Stimulated activated naive B cell treated with anti-CD40 and anti-IgM and Interleukin-4, amounts not matched to agents 10 μg/mL and 1 μg/mL and 100 μg/mL, for 72 hours (primary cell): Measurements from ENCODE around the gene TSPAN6.

Experiments
- ATAC-seq, 2 donors: fragments of 150-1000 bp; cut with Tn5 transposase; replicated peaks; 2 replicates each; pipeline ENCODE4 v1.10.0; 2021; ENCODE audit warnings: moderate library complexity in 1 of 2
- DNase-seq: peaks from one replicate; pipeline ENCODE4 v3.0.0; 2021
- H3K27ac Mint-ChIP-seq: one replicate; pipeline ENCODE4 v1.8.0; 2022; ENCODE audit warnings: mild to moderate bottlenecking, mixed read lengths
- H3K27me3 Mint-ChIP-seq, 2 donors: one replicate each; pipeline ENCODE4 v1.8.0; 2022; ENCODE audit warnings: mixed read lengths in 2 of 2
- H3K36me3 Mint-ChIP-seq, 2 donors: one replicate each; pipeline ENCODE4 v1.8.0; 2022; ENCODE audit warnings: mixed read lengths in 2 of 2, mild to moderate bottlenecking in 1 of 2
- H3K4me1 Mint-ChIP-seq, 2 donors: one replicate each; pipeline ENCODE4 v1.8.0; 2022; ENCODE audit warnings: mixed read lengths in 2 of 2, mild to moderate bottlenecking in 1 of 2
- H3K4me3 Mint-ChIP-seq, 2 donors: one replicate each; pipeline ENCODE4 v1.8.0; 2022; ENCODE audit warnings: mild to moderate bottlenecking in 2 of 2, mixed read lengths in 2 of 2, moderate library complexity in 1 of 2
- H3K9me3 Mint-ChIP-seq, 2 donors: one replicate each; pipeline ENCODE4 v1.8.0; 2022; ENCODE audit warnings: mixed read lengths in 2 of 2, mild to moderate bottlenecking in 1 of 2

Gene TSPAN6

DNA sequence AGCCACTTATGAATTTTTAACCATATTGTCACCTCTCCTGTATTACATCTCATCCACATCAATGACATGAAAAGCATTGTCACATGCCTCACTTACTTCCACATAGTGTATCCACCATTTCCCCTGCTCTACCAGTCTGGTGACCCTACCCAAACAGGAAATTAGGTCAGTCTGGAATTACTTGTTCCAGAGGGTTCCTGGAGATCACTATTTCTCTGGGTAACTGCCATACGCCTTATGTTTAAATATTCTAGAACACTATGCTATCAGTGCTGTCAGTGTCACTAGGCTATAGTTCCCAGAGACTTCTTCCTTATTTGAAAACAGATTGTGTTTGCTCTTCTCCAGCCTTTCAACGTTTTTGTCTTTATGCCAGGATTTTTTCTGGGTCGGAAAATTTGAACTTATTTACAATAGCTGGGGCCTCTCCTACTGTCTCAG lies 22.4 kb upstream of the TSPAN6 start:
- Mint-ChIP-seq H3K4me3 (no peak overlapping the region), H3K4me1 (peaks cover 7 to 10% of the 10 kb centered on the region in 2 donors), H3K9me3 (no peaks in the 10 kb centered on the region), H3K27me3 (peaks cover 15 to 24% of the 10 kb centered on the region in 2 donors), H3K36me3 (no peaks in the 10 kb centered on the region), H3K27ac (no peak overlapping the region)
- ATAC-seq (no peak), DNase-seq (no peak)

DNA sequence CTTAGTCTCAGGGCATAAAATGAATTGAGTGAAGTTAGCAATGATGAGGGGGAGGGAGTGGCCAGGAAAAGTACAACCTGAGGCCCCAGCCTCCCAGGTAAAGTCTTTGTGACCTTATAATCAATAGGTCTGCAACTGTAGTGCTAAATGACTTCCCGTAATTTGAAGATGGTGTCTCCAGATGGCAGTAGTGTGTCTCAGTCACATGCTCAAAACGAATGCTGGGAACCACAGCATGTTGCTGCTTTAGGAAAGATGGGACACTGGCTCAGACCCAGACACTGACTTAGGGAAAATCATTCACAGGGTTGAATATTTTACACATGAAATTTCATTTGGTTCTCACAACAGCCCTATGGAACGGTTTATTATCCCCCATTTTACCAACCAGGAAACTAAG lies 17.7 kb upstream of the TSPAN6 start:
- ATAC-seq (no peak), DNase-seq (no peak)
- Mint-ChIP-seq H3K36me3 (peaks cover 0 to 1% of the 10 kb centered on the region in 2 donors), H3K27me3 (peaks cover 23 to 29% of the 10 kb centered on the region in 2 donors), H3K27ac (no peak overlapping the region), H3K4me1 (peaks cover 4 to 7% of the 10 kb centered on the region in 2 donors), H3K9me3 (no peaks in the 10 kb centered on the region), H3K4me3 (no peak overlapping the region)

GRCh38 chrX:100652266-100652665 lies 15.7 kb upstream of the TSPAN6 start:
- ATAC-seq (no peak), DNase-seq (no peak)
- Mint-ChIP-seq H3K9me3 (no peaks in the 10 kb centered on the region), H3K36me3 (peaks cover 0 to 1% of the 10 kb centered on the region in 2 donors), H3K27ac (no peak overlapping the region), H3K4me3 (no peak overlapping the region), H3K27me3 (peaks cover 17 to 21% of the 10 kb centered on the region in 2 donors), H3K4me1 (no peaks in the 10 kb centered on the region)

GRCh38 chrX:100650841-100651240 lies 14.2 kb upstream of the TSPAN6 start:
- H3K9me3 Mint-ChIP-seq, result no peaks in the 10 kb centered on the region
- peaks cover 17 to 25% of the 10 kb centered on the region in 2 donors for H3K27me3 Mint-ChIP-seq
- H3K36me3 Mint-ChIP-seq, result peaks cover 0 to 1% of the 10 kb centered on the region in 2 donors
- no peak for DNase-seq
- H3K27ac Mint-ChIP-seq, result no peak overlapping the region
- no peaks in the 10 kb centered on the region for H3K4me1 Mint-ChIP-seq
- no peak overlapping the region for H3K4me3 Mint-ChIP-seq
- ATAC-seq, result no peak

- H3K27me3 Mint-ChIP-seq, result peaks cover 23 to 29% of the 10 kb centered on the region in 2 donors
- no peaks in the 10 kb centered on the region for H3K4me1 Mint-ChIP-seq
- no peak overlapping the region for H3K27ac Mint-ChIP-seq
- DNase-seq, result no peak
- peak; percentile 36 to 64 for ATAC-seq
- no peaks in the 10 kb centered on the region for H3K9me3 Mint-ChIP-seq
- peaks cover 0 to 1% of the 10 kb centered on the region in 2 donors for H3K36me3 Mint-ChIP-seq
- H3K4me3 Mint-ChIP-seq, result no peak overlapping the region
Observed at GRCh38 chrX:100649550-100650356, 13.1 kb upstream of the TSPAN6 start.

GRCh38 chrX:100648458-100649417 lies 12.1 kb upstream of the TSPAN6 start:
- Mint-ChIP-seq H3K4me3 (no peak overlapping the region), H3K4me1 (no peaks in the 10 kb centered on the region), H3K9me3 (no peaks in the 10 kb centered on the region), H3K27ac (no peak overlapping the region), H3K36me3 (peaks cover 0 to 1% of the 10 kb centered on the region in 2 donors), H3K27me3 (peaks cover 32 to 37% of the 10 kb centered on the region in 2 donors)
- ATAC-seq, result no peak
- no peak for DNase-seq

- Mint-ChIP-seq H3K36me3 (no peaks in the 10 kb centered on the region), H3K27me3 (peaks cover 27 to 29% of the 10 kb centered on the region in 2 donors), H3K4me1 (no peaks in the 10 kb centered on the region), H3K4me3 (no peak overlapping the region), H3K27ac (no peak overlapping the region), H3K9me3 (no peaks in the 10 kb centered on the region)
- ATAC-seq (no peak), DNase-seq (no peak)
Observed at GRCh38 chrX:100647739-100648138, 11.1 kb upstream of the TSPAN6 start.

- Mint-ChIP-seq H3K36me3 (no peaks in the 10 kb centered on the region), H3K4me3 (no peak overlapping the region), H3K27me3 (peaks cover 29 to 34% of the 10 kb centered on the region in 2 donors), H3K27ac (no peak overlapping the region), H3K4me1 (no peaks in the 10 kb centered on the region), H3K9me3 (no peaks in the 10 kb centered on the region)
- ATAC-seq, result no peak
- DNase-seq, result no peak
Observed at GRCh38 chrX:100647095-100647494, 10.5 kb upstream of the TSPAN6 start.

GRCh38 chrX:100645106-100645505 lies 8.5 kb upstream of the TSPAN6 start:
- no peak for DNase-seq
- no peaks in the 10 kb centered on the region for H3K4me1 Mint-ChIP-seq
- no peaks in the 10 kb centered on the region for H3K9me3 Mint-ChIP-seq
- H3K27ac Mint-ChIP-seq, result no peak overlapping the region
- no peaks in the 10 kb centered on the region for H3K36me3 Mint-ChIP-seq
- H3K4me3 Mint-ChIP-seq, result no peak overlapping the region
- H3K27me3 Mint-ChIP-seq, result peaks cover 33% of the 10 kb centered on the region in 2 donors
- ATAC-seq, result no peak

DNA sequence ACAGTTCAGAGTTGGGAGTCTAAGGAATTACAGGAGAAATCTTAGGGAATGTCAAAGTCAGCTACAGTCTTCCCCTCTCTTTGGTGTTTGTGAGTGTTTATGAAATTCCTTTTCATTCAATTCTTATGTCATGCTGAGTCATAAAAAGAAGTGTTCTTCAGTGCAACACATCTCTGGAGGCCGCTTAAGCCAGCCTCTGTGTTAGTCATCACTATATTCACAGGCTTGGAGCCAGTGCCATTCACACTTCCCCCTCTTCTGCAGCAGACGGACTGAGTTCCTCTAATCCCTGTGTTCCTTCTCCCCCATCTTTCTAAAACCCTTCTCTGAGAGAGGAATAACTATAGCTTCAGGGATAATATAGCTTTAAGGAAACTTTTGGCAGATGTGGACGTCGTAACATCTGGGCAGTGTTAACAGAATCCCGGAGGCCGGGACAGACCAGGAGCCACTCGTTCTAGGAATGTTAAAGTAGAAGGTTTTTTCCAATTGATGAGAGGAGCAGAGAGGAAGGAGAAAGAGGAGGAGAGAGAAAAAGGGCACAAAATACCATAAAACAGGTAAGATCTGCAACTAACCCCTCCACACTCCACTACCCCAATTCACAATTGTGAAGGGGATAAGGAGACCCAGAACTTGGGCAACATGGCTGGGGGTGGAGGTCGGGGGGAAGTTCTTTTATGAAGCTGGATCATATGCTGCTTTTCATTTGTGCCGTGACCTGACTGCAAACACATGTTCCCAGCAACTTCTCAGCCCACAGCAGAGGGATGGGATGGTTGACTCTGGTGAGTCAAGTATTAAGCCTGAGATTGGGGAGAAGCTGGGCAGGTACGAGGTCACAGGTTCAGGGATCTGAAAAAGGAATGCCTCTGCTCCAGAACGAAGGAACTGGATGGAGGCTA lies 7.6 kb upstream of the TSPAN6 start, which contains the start of gene SRPX2:
TSS of gene SRPX2 (plus strand) at position 244 of the 905 bp plus-strand sequence. CDS start 2,124 bp downstream, outside the sequence.
- Mint-ChIP-seq H3K27me3 (peaks cover 40 to 41% of the 10 kb centered on the region in 2 donors), H3K36me3 (no peaks in the 10 kb centered on the region), H3K9me3 (no peaks in the 10 kb centered on the region), H3K4me3 (no peak within 1 kb of the TSS), H3K4me1 (no peaks in the 10 kb centered on the region), H3K27ac (no peak within 1 kb of the TSS)
- DNase-seq (no peak), ATAC-seq (peak in 1 of 2 donors; percentile 67)

GRCh38 chrX:100643212-100643611 lies 6.6 kb upstream of the TSPAN6 start:
- Mint-ChIP-seq H3K9me3 (no peaks in the 10 kb centered on the region), H3K36me3 (no peaks in the 10 kb centered on the region), H3K4me1 (no peaks in the 10 kb centered on the region), H3K4me3 (no peak overlapping the region), H3K27me3 (peaks cover 45 to 46% of the 10 kb centered on the region in 2 donors), H3K27ac (no peak overlapping the region)
- no peak for ATAC-seq
- DNase-seq, result no peak

DNA sequence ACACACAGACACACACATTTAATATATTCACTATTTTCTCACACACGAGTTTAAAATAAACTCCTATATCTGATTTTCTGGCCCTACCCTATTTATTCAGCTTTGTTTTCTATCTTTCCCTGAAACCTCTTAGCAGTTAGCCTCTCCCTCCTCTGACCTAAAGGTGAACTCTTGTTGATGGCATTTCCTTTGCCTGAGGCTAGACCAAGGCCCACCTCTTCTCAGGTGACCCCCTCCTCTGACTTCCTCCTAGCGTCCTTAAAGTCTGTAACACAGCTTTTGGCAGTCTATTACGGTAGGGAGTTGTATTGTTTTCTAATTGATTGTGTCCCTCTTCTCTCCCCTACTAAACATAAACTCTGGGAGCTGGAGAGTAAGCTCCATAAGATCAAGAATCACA lies 5.7 kb upstream of the TSPAN6 start:
- DNase-seq (no peak), ATAC-seq (no peak)
- Mint-ChIP-seq H3K4me1 (no peaks in the 10 kb centered on the region), H3K9me3 (no peaks in the 10 kb centered on the region), H3K27me3 (peaks cover 45 to 46% of the 10 kb centered on the region in 2 donors), H3K36me3 (no peaks in the 10 kb centered on the region), H3K4me3 (no peak overlapping the region), H3K27ac (no peak overlapping the region)

- H3K4me3 Mint-ChIP-seq, result peak overlapping the region in 1 of 2 donors; percentile 86
- peaks cover 32 to 39% of the 10 kb centered on the region in 2 donors for H3K27me3 Mint-ChIP-seq
- DNase-seq, result no peak
- H3K4me1 Mint-ChIP-seq, result peaks cover 5 to 11% of the 10 kb centered on the region in 2 donors
- H3K27ac Mint-ChIP-seq, result no peak overlapping the region
- ATAC-seq, result no peak
- H3K36me3 Mint-ChIP-seq, result no peaks in the 10 kb centered on the region
- peaks cover 0 to 2% of the 10 kb centered on the region in 2 donors for H3K9me3 Mint-ChIP-seq
Observed at GRCh38 chrX:100635989-100636320, 651 bp downstream of the TSPAN6 start.
